Measurements from ENCODE around the gene TMEM81. TPM values are rescaled to one million over a fixed set of nuclear protein-coding genes. Genes with fewer than 3 reads are reported as not detected.

The TMEM81 gene
- total and polyA plus RNA-seq, 11 donors, result 1.3 to 3.8 (median 2.4) TPM

- Histone ChIP-seq H3K27me3 (peaks cover 0 to 21% (median 0%) of the 10 kb centered on the region in 9 donors), H3K4me1 (peaks cover 0 to 8% (median 0%) of the 10 kb centered on the region in 12 donors), H3K4me3 (no peak overlapping the region), H3K36me3 (no peaks in the 10 kb centered on the region), H3K9me3 (no peaks in the 10 kb centered on the region), H3K27ac (no peak overlapping the region)
- peak in 1 of 5 donors; percentile 15 for DNase-seq
- intact Hi-C loops (cut with DNase I), result loop anchor here in 1 of 10 donors (5.0 kb wide), 1 partner anchor 65 kb away; no protein-coding TSS in a partner anchor
- 92 to 97% (median 95%) methylated on average over 6 of the region's 6 CpGs for WGBS, 4 donors
- ATAC-seq, result no peak
- TF ChIP-seq CTCF (IDR thresholded peaks at IDR 0.05) (no peak), POLR2A (IDR thresholded peaks at IDR 0.05) (no peak)
Measured at GRCh38 chr1:205056956-205057568, 27.2 kb downstream of the TMEM81 start.

- WGBS, 4 donors, result 85 to 91% (median 89%) methylated on average over 12 to 13 of the region's 13 CpGs
- no peaks in the 10 kb centered on the region for H3K9me3 ChIP-seq
- intact Hi-C loops (cut with DNase I), result loop anchor here in 1 of 10 donors (5.0 kb wide), 1 partner anchor 64 kb away; no protein-coding TSS in a partner anchor
- H3K36me3 ChIP-seq, result no peaks in the 10 kb centered on the region
- no peak overlapping the region for H3K4me3 ChIP-seq
- H3K27ac ChIP-seq, result no peak overlapping the region
- H3K27me3 ChIP-seq, result peaks cover 0 to 21% (median 0%) of the 10 kb centered on the region in 9 donors
- TF ChIP-seq POLR2A (IDR thresholded peaks at IDR 0.05) (no peak), CTCF (IDR thresholded peaks at IDR 0.05) (no peak)
- DNase-seq, result peak in 1 of 5 donors; percentile 31
- no peaks in the 10 kb centered on the region for H3K4me1 ChIP-seq
- no peak for ATAC-seq
Measured at GRCh38 chr1:205056188-205056611, 28.1 kb downstream of the TMEM81 start.

GRCh38 chr1:205054013-205054412 is 30.2 kb downstream of the TMEM81 start:
- H3K27me3 ChIP-seq, result peaks cover 0 to 21% (median 0%) of the 10 kb centered on the region in 9 donors
- peak in 1 of 4 donors; percentile 11 for ATAC-seq

More at GRCh38 chr1:205054013-205054412, 30.2 kb downstream of the TMEM81 start:
- H3K27ac ChIP-seq, result no peak overlapping the region
- intact Hi-C loops (cut with DNase I), result no loop called here
- 52 to 61% (median 57%) methylated on average over 7 of the region's 7 CpGs for WGBS, 4 donors
- H3K4me1 ChIP-seq, result no peaks in the 10 kb centered on the region
- H3K36me3 ChIP-seq, result no peaks in the 10 kb centered on the region
- no peak for DNase-seq
- TF ChIP-seq POLR2A (IDR thresholded peaks at IDR 0.05) (no peak), CTCF (IDR thresholded peaks at IDR 0.05) (no peak)
- no peak overlapping the region for H3K4me3 ChIP-seq
- H3K9me3 ChIP-seq, result no peaks in the 10 kb centered on the region

All from heart left ventricle (tissue), 16 donors.